IMR-90 (cell line): Measurements from ENCODE around the gene AHCYL2.

Experiments
- BHLHE40 ChIP-seq: fragments of 150-350 bp; IDR thresholded peaks from 2 replicates; pipeline ENCODE4 v1.6.1; 2016; ENCODE audit warnings: mild to moderate bottlenecking, low read depth, low read length
- CHD1 ChIP-seq: IDR thresholded peaks from 2 replicates; pipeline ENCODE4 v1.6.1; 2012; ENCODE audit warnings: low read depth, low read length, improper control_type of control experiment
- CTCF ChIP-seq: conservative IDR thresholded peaks from 2 replicates; pipeline ENCODE4 v1.5.1; 2012; ENCODE audit warnings: mild to moderate bottlenecking, low read depth, low read length, improper control_type of control experiment
- MXI1 ChIP-seq: IDR thresholded peaks from 2 replicates; pipeline ENCODE4 v1.6.1; 2012; ENCODE audit warnings: low read depth, mild to moderate bottlenecking, low read length, moderate library complexity, borderline replicate concordance
- NFE2L2 ChIP-seq: fragments of 150-350 bp; IDR thresholded peaks from 2 replicates; pipeline ENCODE4 v1.6.1; 2016; ENCODE audit warnings: low read depth, mild to moderate bottlenecking, low read length
- POLR2A ChIP-seq: IDR thresholded peaks from 2 replicates; pipeline ENCODE4 v1.6.1; 2012; ENCODE audit warnings: mild to moderate bottlenecking, low read depth, low read length
- RAD21 ChIP-seq: IDR thresholded peaks from 2 replicates; pipeline ENCODE4 v1.6.1; 2012; ENCODE audit warnings: low read length, improper control_type of control experiment
- RCOR1 ChIP-seq: IDR thresholded peaks from 2 replicates; pipeline ENCODE4 v1.6.1; 2012; ENCODE audit warnings: mild to moderate bottlenecking, low read length, improper control_type of control experiment; ENCODE audit not compliant: insufficient replicate concordance
- RFX5 ChIP-seq: IDR thresholded peaks from 2 replicates; pipeline ENCODE4 v1.8.0; 2012; ENCODE audit warnings: low read depth, mild to moderate bottlenecking, low read length, moderate library complexity
- SMC3 ChIP-seq: fragments of 150-350 bp; IDR thresholded peaks from 2 replicates; pipeline ENCODE4 v1.6.1; 2016; ENCODE audit warnings: low read depth, mild to moderate bottlenecking, antibody characterized with exemption, low read length, moderate library complexity
- USF2 ChIP-seq: fragments of 150-350 bp; IDR thresholded peaks from 2 replicates; pipeline ENCODE4 v1.6.1; 2017; ENCODE audit warnings: mild to moderate bottlenecking, antibody characterized with exemption, low read length, low read depth

GRCh38 chr7:129401228-129401966 is 176.6 kb downstream of the AHCYL2 start:
- no peak for TF ChIP-seq CTCF
- no peak for TF ChIP-seq USF2
- TF ChIP-seq POLR2A = no peak
- no peak for TF ChIP-seq MXI1
- TF ChIP-seq RFX5 = no peak
- no peak for TF ChIP-seq CHD1
- no peak for TF ChIP-seq RAD21
- no peak for TF ChIP-seq RCOR1
- TF ChIP-seq NFE2L2 = no peak
- no peak for TF ChIP-seq SMC3
- no peak for TF ChIP-seq BHLHE40
